NB4 (cell line): ENCODE data around the gene ENTREP3.

Source experiments
- DNase-seq: peaks from one replicate; pipeline ENCODE4 v3.0.0; 2010; ENCODE audit warnings: low read depth
- H3K4me3 ChIP-seq: one replicate; pipeline ENCODE4 v1.5.1; 2011; ENCODE audit warnings: mild to moderate bottlenecking, low read depth, low read length, moderate library complexity
- MYC ChIP-seq: IDR thresholded peaks from 2 replicates; pipeline ENCODE4 v1.6.1; 2011; ENCODE audit warnings: low read depth, low read length
- POLR2A ChIP-seq: IDR thresholded peaks from 2 replicates; pipeline ENCODE4 v1.6.1; 2011; ENCODE audit warnings: mild to moderate bottlenecking; ENCODE audit not compliant: insufficient read length; ENCODE audit errors: extremely low read depth
- TF ChIP-seq, protein P1 (sequence below): IDR thresholded peaks from 2 replicates; pipeline ENCODE4 v1.6.1; 2011; ENCODE audit warnings: low read depth, low read length
- TF ChIP-seq, protein P2 (sequence below): IDR thresholded peaks from one replicate; pipeline ENCODE4 v1.5.1; 2012; ENCODE audit warnings: low read depth, low read length

ENTREP3 gene

DNA sequence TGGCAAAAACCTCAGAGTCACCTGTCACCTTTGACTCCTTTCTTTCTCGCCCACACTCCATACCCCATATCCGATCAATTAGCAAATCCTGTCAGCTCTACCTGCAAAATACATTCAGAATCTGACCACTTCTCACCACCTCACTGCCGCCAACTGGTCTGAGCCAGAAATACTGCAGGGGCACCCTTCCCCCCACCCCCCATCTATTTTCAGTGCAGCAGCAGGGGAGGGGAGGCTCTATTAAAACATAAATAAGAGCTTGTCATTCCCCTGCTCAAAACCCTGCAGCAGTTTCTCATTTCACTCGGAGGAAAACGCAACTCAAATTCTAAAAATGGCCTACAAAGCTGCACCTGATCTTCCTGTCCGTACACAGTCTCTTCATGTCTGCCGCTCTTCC, 42.1 kb upstream of the ENTREP3 start:
- DNase-seq: no peak
- TF ChIP-seq, protein P1, sequence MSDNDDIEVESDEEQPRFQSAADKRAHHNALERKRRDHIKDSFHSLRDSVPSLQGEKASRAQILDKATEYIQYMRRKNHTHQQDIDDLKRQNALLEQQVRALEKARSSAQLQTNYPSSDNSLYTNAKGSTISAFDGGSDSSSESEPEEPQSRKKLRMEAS: no peak
- TF ChIP-seq MYC (no peak), POLR2A (no peak)
- TF ChIP-seq, protein P2, sequence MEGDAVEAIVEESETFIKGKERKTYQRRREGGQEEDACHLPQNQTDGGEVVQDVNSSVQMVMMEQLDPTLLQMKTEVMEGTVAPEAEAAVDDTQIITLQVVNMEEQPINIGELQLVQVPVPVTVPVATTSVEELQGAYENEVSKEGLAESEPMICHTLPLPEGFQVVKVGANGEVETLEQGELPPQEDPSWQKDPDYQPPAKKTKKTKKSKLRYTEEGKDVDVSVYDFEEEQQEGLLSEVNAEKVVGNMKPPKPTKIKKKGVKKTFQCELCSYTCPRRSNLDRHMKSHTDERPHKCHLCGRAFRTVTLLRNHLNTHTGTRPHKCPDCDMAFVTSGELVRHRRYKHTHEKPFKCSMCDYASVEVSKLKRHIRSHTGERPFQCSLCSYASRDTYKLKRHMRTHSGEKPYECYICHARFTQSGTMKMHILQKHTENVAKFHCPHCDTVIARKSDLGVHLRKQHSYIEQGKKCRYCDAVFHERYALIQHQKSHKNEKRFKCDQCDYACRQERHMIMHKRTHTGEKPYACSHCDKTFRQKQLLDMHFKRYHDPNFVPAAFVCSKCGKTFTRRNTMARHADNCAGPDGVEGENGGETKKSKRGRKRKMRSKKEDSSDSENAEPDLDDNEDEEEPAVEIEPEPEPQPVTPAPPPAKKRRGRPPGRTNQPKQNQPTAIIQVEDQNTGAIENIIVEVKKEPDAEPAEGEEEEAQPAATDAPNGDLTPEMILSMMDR: no peak
- H3K4me3 ChIP-seq: no peak overlapping the region

- no peak overlapping the region for H3K4me3 ChIP-seq
- TF ChIP-seq, protein P2: no peak
- no peak for TF ChIP-seq POLR2A
- TF ChIP-seq, protein P1: no peak
- DNase-seq: no peak
Measured at GRCh38 chr1:155296661-155297060, 41.4 kb upstream of the ENTREP3 start.

- no peak overlapping the region for H3K4me3 ChIP-seq
- TF ChIP-seq POLR2A (no peak), MYC (no peak)
- TF ChIP-seq, protein P1: no peak
- TF ChIP-seq, protein P2: no peak
- DNase-seq: no peak
Measured at GRCh38 chr1:155295942-155296267, 40.6 kb upstream of the ENTREP3 start.

GRCh38 chr1:155295183-155295941, 40.1 kb upstream of the ENTREP3 start:
- TF ChIP-seq POLR2A (no peak), MYC (no peak)
- TF ChIP-seq, protein P2: no peak
- TF ChIP-seq, protein P1: no peak
- no peak overlapping the region for H3K4me3 ChIP-seq
- DNase-seq: no peak

GRCh38 chr1:155294520-155295182, 39.4 kb upstream of the ENTREP3 start:
- no peak for TF ChIP-seq MYC
- TF ChIP-seq, protein P2: no peak
- TF ChIP-seq, protein P1: no peak
- no peak for TF ChIP-seq POLR2A
- no peak for DNase-seq

More at GRCh38 chr1:155294520-155295182, 39.4 kb upstream of the ENTREP3 start:
- no peak overlapping the region for H3K4me3 ChIP-seq
